ENCODE data around the gene ZNF200.
"Not testable (repeated sequence)": the region's sequence is repeated elsewhere in the genome, so short reads cannot be mapped to it uniquely, and the experiment has no call there.

The ZNF200 gene

DNA sequence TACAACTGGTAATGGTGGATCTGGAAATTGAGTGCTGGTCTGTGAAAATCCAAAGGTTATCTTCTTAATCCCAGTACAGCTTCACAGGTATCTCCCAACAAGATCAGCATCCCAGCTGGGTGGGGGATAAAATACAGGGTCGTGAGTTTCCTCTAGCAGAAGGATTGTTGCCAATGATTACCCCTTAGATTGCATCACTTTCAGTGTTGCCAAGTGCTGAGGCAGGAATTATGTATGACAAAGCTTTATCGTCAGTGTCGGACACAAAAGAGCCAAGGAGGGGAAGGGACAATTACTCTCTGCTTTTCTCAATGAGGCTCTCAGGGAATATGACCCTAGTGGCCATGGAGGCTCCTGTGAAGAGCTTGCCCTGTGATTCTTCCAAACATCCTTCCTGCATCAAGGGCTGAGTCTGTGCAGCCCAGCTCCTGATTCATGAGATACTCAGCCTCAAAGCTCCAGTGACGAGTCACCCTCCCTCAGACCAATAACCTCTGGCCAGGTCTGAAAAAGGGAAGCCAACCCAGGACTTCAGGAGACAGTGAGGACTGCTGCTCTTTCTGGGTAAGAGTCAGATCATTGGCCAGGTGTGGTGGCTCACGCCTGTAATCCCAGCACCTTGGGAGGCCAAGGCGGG, 31.9 kb downstream of the ZNF200 start:
- TF ChIP-seq, protein P1, sequence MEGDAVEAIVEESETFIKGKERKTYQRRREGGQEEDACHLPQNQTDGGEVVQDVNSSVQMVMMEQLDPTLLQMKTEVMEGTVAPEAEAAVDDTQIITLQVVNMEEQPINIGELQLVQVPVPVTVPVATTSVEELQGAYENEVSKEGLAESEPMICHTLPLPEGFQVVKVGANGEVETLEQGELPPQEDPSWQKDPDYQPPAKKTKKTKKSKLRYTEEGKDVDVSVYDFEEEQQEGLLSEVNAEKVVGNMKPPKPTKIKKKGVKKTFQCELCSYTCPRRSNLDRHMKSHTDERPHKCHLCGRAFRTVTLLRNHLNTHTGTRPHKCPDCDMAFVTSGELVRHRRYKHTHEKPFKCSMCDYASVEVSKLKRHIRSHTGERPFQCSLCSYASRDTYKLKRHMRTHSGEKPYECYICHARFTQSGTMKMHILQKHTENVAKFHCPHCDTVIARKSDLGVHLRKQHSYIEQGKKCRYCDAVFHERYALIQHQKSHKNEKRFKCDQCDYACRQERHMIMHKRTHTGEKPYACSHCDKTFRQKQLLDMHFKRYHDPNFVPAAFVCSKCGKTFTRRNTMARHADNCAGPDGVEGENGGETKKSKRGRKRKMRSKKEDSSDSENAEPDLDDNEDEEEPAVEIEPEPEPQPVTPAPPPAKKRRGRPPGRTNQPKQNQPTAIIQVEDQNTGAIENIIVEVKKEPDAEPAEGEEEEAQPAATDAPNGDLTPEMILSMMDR (conservative IDR thresholded peaks at IDR 0.05; ENCODE audit: control insufficient read depth, insufficient read depth, low read depth, low read length): no peak
- H3K4me3 ChIP-seq (ENCODE audit: control insufficient read depth, low read depth, low read length): no peak overlapping the region
- DNase-seq (ENCODE audit: low read depth): peak; percentile 35

DNA sequence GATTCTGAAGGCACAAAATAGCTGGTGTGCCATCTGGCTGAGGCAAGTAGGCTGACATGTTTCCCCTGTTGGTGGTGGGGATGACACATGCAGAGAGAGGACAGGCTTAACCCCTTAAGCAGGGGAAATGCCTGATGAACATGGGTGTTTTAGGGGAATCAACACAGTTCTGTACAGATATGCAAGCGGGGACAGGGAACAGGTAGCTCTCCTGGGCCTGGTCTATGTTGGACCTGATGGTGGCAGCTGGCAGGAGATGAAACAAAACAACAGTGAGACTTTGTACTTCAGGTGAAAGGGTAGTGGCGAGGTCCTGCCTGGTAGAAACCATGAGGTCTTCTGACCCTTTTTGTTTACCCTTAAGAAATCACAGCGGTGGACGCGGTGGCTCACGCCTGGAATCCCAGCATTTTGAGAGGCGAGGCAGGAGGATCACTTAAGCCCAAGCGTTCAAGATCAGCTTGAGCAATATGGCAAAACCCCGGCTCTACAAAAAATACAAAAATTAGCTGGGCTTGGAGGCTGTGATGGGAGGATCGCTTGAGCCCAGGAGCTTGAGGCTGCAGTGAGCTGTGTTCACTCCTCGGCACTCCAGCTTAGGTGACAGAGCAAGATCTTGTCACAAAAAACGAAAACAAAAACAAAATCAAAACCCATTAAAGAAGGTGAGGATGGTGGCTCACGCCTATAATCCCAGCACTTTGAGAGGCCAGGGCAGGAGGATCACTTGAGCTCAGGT, 36.5 kb downstream of the ZNF200 start:
- TF ChIP-seq, protein P1 (conservative IDR thresholded peaks at IDR 0.05; ENCODE audit: control insufficient read depth, insufficient read depth, low read depth, low read length): no peak
- DNase-seq (ENCODE audit: low read depth): no peak
- H3K4me3 ChIP-seq (ENCODE audit: control insufficient read depth, low read depth, low read length): no peak overlapping the region

DNA sequence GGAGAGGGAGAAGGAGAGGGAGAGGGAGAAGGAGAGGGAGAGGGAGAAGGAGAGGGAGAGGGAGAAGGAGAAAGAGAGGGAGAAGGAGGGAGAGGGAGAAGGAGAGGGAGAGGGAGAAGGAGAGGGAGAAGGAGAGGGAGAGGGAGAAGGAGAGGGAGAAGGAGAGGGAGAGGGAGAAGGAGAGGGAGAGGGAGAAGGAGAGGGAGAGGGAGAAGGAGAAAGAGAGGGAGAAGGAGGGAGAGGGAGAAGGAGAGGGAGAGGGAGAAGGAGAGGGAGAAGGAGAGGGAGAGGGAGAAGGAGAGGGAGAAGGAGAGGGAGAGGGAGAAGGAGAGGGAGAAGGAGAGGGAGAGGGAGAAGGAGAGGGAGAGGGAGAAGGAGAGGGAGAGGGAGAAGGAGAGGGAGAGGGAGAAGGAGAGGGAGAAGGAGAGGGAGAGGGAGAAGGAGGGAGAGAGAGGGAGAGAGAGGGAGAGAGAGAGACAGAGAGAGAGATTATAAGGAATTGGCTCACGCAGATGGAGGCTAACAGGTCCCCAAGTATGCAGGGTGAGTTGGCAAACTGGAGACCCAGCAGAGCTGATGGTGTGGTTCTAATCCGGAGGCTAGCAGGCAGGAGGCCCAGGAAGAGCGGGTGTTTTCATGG, 37.1 kb downstream of the ZNF200 start:
- not testable (repeated sequence) for DNase-seq (ENCODE audit: low read depth); H3K4me3 ChIP-seq (ENCODE audit: control insufficient read depth, low read depth, low read length)

DNA sequence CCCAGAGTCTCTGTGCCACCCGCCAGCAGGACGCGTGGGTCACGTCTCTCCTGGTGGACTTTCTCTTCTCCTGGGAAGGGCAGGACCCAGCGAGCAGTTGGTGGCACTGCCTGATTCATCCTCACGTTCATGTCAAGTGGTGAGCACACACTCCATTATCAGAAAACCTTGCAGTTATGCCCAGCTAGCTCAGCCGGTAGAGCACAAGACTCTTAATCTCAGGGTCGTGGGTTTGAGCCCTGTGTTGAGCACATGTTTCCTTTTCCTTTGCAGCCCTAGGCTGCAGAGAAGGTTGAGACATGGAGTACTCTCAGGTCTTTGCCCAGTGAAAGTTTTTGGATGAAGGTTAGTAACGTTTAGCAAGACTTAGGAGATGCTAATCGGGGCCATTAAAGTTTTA, 39.0 kb downstream of the ZNF200 start:
- no peak overlapping the region for H3K4me3 ChIP-seq (ENCODE audit: control insufficient read depth, low read depth, low read length)
- TF ChIP-seq, protein P1 (conservative IDR thresholded peaks at IDR 0.05; ENCODE audit: control insufficient read depth, insufficient read depth, low read depth, low read length): no peak
- peak; percentile 23 for DNase-seq (ENCODE audit: low read depth)

DNA sequence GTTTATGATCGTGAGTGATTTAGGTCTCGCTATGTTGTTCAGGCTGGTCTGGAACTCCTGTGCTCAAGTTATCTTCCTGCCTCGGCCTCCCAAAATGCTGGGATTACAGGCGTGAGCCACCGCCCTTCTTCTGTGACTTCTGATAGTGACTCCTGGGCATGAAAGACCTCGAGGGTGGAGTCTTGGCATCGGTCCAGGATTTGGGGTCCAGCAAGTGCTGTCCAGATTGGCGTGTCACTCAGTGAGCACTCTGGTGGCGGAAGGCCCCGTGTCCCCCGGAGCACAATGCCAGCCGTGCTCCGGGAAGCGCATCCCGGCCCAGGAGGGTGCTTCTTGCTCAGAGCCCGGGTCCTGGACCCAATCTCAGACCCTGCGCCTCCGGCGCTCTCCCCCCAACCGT, 40.2 kb downstream of the ZNF200 start:
- TF ChIP-seq, protein P1 (conservative IDR thresholded peaks at IDR 0.05; ENCODE audit: control insufficient read depth, insufficient read depth, low read depth, low read length): no peak
- no peak for DNase-seq (ENCODE audit: low read depth)
- H3K4me3 ChIP-seq (ENCODE audit: control insufficient read depth, low read depth, low read length): no peak overlapping the region

DNA sequence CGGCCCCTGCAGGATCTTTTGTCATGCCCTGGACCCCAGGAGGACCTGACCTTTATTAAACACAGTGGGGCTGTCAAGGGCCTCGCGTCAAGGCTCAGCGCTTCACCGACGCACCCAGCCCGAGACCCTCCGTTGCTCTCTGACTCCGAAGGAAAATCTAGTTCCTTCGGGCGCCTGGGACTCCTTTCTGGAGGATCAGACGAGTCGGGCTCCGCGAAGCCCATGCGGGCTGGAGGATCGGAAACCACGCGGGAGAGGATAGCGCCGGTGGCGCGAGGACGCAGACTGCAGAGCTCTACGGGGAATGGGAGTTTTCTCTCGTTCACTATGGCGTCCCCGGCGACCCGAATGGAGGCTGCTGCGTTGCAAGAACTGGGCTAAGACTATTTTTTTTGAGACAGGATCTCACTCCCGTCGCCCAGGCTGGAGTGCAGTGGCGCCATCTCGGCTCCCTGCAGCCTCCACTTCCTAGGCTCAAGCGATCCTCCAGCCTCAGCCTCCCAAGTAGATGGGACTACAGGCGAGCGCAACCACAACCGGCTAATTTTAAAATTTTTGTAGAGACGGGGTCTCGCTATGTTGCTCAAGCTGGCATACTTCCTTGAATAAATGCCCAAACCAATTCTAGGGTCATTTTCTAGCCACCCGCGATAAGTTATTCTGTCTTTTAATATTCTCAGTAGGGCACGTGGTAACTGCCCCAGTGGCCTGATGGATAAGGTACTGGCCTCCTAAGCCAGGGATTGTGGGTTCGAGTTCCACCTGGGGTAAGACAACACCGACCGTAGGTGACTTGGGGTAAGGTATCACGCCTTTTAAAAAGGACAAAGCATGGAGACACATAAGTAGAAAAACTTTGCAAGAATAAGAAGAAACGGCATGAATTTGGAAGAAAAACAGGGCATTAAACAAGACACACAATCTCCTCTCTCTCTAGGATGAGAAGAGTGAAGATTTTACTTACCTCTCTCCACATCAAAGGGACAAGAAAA, 41.4 kb downstream of the ZNF200 start:
- TF ChIP-seq, protein P1 (conservative IDR thresholded peaks at IDR 0.05; ENCODE audit: control insufficient read depth, insufficient read depth, low read depth, low read length): no peak
- no peak for DNase-seq (ENCODE audit: low read depth)
- H3K4me3 ChIP-seq (ENCODE audit: control insufficient read depth, low read depth, low read length): no peak overlapping the region
